Esophagus squamous epithelium (tissue), 4 donors: ENCODE measurements around the gene TXNL1.

ENCODE experiments used
- POLR2A ChIP-seq, 4 donors: fragments of 450-650 bp; IDR thresholded peaks; one replicate each; pipeline ENCODE4 v1.6.1; 2017; ENCODE audit warnings: antibody characterized with exemption in 4 of 4, mild to moderate bottlenecking in 4 of 4, moderate library complexity in 3 of 4
- TF ChIP-seq, protein P1 (sequence below), 6 experiments: fragments of 450-650 bp in 4 of 6; fragments of 200-600 bp in 2 of 6; sonication (generic) in 2 of 6; IDR thresholded peaks; one replicate each; pipeline ENCODE4 v1.5.1; 2016 to 2019; ENCODE audit warnings: antibody characterized with exemption in 6 of 6, mild to moderate bottlenecking in 4 of 6, moderate library complexity in 4 of 6

DNA sequence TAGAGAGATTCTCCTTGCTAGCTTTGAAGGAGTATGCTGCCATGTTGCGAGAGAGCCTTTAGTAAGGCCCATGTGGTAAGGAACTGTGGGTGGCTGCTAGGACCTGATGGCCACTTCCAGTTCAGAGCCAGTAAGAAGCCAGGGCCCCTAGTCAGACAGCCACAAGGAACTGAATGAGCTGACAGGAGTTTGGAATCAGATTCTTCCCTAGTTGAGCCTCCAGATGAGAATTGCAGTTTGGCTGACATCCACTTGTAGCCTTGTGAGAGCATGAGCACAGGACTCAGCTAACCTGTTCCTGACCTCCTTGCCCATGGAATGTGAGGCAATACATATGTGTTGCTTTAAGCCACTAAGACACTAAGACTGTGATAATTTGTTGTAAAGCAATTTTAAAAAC lies 11.6 kb upstream of the TXNL1 start:
- TF ChIP-seq, protein P1, sequence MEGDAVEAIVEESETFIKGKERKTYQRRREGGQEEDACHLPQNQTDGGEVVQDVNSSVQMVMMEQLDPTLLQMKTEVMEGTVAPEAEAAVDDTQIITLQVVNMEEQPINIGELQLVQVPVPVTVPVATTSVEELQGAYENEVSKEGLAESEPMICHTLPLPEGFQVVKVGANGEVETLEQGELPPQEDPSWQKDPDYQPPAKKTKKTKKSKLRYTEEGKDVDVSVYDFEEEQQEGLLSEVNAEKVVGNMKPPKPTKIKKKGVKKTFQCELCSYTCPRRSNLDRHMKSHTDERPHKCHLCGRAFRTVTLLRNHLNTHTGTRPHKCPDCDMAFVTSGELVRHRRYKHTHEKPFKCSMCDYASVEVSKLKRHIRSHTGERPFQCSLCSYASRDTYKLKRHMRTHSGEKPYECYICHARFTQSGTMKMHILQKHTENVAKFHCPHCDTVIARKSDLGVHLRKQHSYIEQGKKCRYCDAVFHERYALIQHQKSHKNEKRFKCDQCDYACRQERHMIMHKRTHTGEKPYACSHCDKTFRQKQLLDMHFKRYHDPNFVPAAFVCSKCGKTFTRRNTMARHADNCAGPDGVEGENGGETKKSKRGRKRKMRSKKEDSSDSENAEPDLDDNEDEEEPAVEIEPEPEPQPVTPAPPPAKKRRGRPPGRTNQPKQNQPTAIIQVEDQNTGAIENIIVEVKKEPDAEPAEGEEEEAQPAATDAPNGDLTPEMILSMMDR (IDR thresholded peaks at IDR 0.05), result no peak
- no peak for TF ChIP-seq POLR2A (IDR thresholded peaks at IDR 0.05)
